ENCODE measurements around the gene SEC14L3. TPM values are rescaled to one million over a fixed set of nuclear protein-coding genes. Genes with fewer than 3 reads are reported as not detected.

SEC14L3 gene
- total RNA-seq, 2 donors from 2014 or later: not detected

DNA sequence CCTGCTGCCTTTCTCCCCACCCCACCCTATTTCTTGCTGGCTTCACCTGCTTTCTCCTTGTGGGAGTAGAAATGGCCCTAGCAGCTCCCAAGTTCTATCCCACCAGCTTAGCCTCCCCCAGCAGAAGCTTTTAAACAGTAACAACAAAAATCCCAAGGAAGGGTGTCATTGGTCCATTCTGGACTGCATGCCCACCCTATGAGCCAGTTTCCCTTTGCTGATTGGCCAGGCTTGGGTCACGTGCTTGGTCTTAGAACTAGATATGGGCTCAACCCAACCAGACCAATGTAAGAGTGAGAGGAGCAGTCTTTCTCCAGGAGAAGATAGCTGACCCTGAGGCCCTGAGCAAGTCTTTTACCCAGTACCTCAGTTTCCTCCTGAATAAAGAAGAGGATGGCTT, 43.9 kb downstream of the SEC14L3 start:
- DNase-seq (no peak), ATAC-seq (no peak)
- intact Hi-C loops (cut with DNase I): loop anchor here in 1 of 2 donors (5.0 kb wide), 1 partner anchor 36 kb away; no protein-coding TSS in a partner anchor

DNA sequence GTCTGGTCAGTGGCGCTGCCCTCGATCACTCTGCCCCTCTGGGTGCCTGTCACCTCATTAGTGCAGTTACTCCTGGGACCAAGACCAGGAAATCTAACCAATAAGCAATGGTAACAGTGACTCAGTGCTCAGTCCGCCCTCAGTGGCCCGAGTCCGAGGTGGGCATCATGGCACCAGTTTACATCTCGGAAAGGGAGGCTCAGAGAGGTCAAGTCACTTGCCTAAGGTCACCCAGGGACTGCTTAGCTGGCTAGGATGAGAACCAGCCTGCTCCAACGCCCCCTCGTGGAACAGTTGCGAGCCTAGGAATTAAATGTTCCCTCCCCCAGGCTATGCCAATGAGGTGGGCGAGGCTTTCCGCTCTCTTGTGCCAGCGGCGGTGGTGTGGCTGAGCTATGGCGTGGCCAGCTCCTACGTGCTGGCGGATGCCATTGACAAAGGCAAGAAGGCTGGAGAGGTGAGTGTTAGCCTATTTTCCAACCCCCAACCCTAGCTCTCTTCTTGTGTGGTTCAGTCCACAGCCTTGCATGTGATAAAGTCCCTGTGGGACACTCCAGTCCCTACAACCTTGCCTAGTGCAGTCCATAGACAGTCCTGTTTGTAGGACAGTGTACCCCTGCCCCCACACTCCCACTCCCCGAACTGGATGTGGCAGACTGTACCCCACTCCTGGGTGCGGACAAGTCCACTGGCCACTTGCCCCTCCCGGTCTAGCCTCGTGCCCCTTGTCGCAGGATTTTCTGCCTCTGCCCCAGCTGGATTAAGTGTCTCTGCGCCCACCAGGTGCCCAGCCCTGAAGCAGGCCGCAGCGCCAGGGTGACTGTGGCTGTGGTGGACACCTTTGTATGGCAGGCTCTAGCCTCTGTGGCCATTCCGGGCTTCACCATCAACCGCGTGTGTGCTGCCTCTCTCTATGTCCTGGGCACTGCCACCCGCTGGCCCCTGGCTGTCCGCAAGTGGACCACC, 45.1 kb downstream of the SEC14L3 start:
- peak; percentile 23 to 25 for ATAC-seq
- intact Hi-C loops (cut with DNase I): loop anchor here in 1 of 2 donors (5.0 kb wide), 1 partner anchor 34 kb away; no protein-coding TSS in a partner anchor

DNA sequence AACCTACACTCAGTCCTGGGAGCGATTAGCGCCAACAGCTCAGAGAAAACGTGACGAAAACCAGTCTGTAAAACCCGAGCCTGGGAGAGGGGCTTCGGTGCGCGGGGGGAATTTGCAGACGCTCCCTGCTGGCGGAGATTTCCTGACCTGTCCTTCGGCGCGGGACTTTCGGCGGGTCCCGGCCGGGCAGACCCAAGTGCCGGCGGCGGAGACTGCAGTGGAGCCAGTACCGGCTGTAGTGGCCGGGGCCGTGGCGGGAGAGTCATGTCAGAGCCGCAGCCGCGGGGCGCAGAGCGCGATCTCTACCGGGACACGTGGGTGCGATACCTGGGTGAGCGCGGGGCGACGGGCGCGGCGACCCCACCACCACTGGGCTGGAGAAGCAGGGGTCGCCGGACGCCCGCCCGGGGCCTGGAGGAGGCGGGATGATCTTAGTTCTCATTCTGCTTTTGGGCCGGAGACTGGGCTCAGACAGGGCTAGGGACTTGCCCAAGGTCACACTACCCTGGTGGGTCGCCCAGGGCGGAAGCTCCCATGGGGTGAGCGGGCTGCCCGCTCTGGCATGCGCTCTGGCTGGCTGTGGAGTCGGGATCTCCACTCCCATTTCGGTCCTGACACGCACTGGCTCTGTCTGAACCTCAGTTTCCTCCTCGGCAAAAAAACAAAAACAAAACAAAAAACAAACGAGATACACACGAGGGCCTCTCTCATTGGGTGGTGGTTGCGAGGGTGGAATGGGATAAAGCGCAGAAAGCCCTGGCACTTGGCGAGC, 46.0 kb downstream of the SEC14L3 start, which contains the start of gene MTFP1:
MTFP1 (plus strand) TSS at position 153 of the 772 bp plus-strand sequence; CDS start at position 265, 112 bp downstream.
- ATAC-seq: peak in 1 of 2 donors; percentile 2
- intact Hi-C loops (cut with DNase I): loop anchor here in 1 of 2 donors (5.0 kb wide), 1 partner anchor 34 kb away; no protein-coding TSS in a partner anchor

More for the DNA sequence above, 45.1 kb downstream of the SEC14L3 start:
- DNase-seq: peak; percentile 90

DNA sequence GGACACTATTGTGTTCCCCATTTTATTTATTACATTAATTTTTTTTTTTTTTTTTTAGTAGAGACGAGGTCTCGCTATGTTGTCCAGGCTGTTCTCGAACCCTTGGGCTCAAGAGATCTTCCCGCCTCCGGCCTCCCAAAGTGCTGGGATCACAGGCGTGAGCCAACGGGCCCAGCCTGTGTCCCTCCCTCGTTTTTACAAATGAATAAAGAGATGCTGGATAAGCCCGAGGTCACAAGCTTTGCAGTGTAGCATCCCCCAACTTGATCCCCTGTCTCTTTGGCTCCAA, 46.5 kb downstream of the SEC14L3 start:
- no peak for DNase-seq
- no peak for ATAC-seq
- intact Hi-C loops (cut with DNase I): loop anchor here in 1 of 2 donors (5.0 kb wide), 1 partner anchor 33 kb away; no protein-coding TSS in a partner anchor

More for the DNA sequence above, 46.0 kb downstream of the SEC14L3 start, which contains the start of gene MTFP1:
- peak; percentile 68 for DNase-seq

DNA sequence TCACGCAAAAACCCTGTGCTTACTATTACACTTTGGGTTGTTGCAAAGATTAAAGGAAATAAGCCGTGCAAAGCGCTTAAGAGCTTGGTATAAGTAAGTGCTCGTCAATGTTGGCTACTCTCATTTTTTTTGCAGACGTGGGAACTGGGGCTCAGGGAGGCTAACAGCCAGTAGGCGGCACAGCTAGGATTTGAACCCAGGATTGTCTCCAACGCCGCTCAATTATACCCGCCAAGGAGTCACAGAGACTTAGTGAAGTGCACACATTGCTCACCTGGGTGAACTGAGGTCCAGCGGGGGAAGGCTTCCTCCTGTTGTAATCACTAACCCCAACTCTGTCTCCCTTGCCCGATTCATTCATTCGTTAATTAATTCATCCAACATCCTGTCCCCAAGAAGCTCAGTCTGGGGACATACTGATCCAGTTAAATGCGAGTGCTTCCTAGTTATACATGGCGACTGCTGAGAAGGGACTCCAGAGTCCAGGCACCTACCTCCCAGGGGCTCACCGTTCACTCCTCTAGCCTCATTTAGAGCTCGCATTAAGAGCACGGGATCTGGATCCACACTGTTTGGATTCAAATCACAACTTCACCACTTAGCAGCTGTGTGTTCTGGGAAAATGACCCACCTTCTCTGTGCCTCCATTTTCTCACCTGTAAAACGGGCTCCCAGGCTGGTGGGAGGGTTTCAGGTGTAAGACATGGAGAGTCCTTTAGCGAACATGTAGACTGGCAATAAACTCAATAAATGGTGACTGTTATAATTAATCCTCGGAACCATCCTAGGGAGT, 47.1 kb downstream of the SEC14L3 start:
- DNase-seq (no peak), ATAC-seq (no peak)
- intact Hi-C loops (cut with DNase I): loop anchor here in 1 of 2 donors (5.0 kb wide), 1 partner anchor 32 kb away; no protein-coding TSS in a partner anchor

DNA sequence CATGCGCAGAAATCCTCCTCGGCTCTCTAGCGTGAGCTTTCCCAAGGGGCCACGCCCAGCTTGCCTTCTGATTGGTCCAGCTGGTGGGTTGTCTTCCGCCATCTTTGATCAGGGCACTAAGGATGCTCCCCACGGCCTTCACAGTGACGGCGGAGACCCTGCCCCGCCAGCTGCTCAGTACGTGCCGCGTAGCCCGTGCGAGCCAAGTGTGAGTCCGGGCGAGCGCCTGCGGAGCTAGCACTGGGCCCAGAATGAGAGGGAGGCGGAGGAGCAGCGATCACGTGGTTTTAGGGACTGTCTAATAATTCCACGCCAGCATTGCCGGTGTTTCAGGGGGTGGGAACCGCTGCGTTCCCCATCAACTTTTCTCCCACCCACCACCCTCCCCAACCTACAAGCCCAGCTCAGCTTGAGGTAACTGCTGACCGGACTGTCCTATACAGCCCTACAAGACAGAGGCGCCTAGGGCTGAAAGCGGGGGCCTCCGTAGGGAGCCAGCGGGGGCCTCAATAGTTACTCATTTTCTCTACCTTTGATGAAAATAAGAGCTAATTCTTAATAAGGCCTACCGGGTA, 47.8 kb downstream of the SEC14L3 start:
- intact Hi-C loops (cut with DNase I): no loop called here
- DNase-seq (peak; percentile 100), ATAC-seq (peak; percentile 90 to 94)

DNA sequence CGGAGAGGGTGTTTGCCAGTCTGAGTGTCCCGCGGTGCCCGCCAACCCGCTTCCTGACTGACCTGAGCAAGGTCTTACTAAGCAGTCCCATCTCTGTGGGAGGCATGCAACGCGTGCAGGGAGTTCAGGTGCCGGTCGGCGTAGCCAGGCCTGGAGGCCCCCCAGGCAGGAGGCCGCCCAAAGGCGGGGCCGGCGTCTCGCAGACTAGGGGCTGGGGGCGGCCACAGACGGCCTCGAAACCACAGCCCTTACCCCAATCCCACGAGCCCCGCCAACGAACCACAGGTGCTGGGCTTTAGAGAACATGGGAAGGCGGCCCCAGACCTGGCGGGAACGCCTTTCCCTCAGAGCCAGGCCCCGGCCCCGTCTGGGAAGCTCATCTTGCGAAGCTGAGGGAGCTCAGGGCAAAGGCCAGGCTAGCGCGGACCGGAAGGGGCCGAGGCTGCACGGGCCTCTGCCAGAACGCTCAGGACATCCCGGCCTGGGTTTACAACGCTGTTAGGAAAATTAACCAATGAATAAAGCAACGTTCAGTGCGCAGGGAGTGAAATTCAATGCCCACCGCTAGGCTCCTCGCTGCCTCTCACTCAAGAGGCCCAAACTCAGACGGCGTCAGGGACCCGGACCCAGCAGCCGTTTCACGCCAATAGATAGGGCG, 48.4 kb downstream of the SEC14L3 start:
- intact Hi-C loops (cut with DNase I): no loop called here
- ATAC-seq: peak; percentile 63 to 71

DNA sequence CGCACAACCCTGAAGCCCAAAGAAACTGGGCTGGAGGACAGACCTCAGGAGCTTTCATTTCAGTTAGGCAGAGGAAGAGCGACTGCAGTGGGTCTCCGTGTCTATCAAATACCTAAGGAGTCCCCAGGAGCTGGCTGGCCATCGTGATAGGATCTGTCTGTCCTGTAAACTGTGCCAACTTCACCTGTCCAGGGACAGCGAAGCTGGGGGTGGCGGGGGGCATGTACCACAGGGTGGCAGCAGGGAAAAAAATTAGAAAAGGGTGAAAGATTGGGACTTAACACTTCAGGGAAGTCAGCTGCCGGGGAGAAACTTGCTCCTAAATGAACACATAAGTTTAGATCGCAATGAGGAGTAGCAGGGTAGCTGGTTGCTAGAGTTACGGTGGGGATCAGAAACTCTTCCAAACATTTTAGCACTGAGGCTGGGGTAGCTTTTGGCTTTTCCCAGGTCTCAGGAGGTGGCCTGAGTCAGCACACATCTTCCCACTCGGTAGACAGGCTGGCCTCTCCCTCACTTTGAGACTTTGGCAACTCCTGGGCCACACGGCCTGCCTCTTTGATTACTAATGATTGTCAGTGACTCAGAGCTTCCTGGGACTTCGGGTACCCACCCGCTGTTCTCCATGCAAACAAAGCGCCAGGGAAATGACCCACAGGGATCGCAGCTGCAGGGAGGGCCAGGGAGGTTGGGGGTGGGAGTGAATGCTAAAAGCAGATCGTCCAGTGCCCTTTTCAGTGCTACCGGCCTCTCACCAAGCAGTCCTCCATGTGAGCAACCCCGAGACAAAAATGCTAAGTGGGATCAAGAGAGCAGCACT, 49.1 kb downstream of the SEC14L3 start:
- peak; percentile 81 for DNase-seq
- ATAC-seq: peak; percentile 5 to 51
- intact Hi-C loops (cut with DNase I): no loop called here

More for the DNA sequence above, 48.4 kb downstream of the SEC14L3 start:
- no peak for DNase-seq

DNA sequence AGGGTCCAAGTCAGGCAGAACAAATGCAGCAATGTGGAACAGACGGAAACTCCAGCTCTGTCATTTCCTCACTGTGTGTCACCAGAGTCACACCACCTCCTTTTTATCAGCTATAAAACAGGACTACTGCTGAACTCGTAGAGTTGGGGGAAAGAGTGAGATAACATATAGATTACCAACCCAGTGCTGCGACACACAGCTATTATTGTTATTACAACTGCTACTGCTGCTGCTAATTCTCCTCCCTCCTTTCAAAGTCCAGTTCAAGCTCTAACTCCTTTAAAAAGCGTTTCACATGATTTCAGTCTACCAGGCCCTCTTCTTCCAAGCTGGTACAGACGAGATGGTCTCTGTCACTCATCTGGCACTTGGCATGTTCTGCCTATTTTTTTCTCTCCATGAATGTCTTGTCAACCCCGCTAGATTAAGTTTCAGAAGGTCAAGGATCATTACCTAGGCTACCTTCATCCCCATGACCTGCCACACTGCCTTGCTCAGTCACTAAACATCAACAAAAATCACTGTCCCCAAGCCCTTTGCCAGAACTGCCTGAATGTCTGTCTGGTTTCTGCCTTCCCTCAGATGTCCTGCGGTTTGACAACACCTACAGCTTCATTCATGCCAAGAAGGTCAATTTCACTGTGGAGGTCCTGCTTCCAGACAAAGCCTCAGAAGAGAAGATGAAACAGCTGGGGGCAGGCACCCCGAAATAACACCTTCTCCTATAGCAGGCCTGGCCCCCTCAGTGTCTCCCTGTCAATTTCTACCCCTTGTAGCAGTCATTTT, 49.9 kb downstream of the SEC14L3 start:
- DNase-seq (no peak), ATAC-seq (no peak)
- intact Hi-C loops (cut with DNase I): no loop called here

DNA sequence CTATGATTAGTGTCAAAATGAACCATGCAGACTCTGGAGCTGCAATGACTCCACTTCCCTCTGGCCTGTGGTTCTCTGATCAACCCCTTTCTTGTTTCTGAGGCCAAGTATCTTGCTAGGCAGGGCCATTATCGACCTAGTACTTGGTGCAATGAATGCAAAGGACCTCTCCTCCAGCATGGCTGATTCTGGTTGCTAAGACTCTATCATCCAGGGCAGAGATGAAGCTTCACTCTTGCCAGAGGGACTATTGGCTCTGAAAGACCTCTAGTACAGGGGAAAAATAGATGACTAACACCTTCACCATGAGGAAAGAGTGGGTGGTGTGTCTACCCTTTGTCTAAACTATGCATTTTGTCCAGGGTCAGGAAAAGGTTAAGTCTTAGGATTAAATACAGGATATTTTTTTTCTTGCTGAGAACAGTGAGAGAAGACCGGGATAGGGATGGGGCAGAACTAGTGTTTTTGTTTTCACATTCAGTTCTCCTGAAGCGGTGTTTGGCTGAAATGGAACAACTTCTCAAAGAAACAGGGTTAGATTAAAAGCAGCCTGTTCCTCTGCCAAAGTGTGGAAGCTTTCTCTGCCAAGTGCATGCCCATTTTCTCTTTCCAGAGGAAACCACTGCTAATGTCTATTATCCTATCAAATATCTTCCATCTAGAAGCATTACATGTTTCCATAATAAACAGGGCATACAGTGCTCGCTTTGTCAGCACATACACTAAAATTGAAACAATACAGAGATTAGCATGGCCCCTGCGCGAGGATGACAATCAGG, 51.3 kb downstream of the SEC14L3 start:
- intact Hi-C loops (cut with DNase I): no loop called here
- DNase-seq: no peak
- no peak for ATAC-seq

DNA sequence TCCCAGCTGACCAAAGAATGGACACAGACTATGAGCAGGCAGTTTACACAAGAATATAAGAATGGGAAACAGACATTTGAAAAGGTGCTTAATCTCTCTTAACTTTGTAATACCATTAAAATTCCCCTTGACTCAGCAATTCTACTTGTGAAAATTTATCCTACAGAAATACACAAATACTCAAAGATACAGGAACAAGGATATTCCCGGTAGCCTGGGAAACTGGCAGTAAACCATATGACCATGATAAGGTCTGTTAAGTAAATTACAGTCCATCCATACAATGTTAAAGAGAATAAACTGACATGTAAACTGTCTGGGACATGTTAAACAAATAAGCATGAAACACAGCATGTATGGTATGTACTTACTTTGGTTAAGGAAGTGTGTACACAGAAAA, 55.0 kb downstream of the SEC14L3 start:
- intact Hi-C loops (cut with DNase I): no loop called here
- no peak for ATAC-seq
- no peak for DNase-seq

DNA sequence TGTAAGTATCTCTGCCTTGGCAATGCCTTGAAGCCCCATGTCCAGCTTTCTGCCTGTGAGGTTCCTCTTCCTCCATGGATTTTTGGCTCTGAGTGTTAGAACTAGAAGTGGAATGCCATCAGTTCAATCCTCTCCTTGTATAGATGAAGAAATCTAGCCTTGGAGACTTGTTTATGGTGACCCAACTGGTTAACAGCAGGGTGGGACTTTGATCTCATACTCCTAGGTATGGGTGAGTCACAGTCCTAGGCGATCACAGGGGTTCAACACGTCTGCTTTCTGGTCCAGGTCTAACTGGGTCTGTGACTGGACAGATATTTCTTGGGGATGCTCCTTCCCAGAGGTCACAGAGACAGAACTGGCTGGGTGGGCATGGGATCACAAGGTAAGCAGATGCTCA, 55.4 kb downstream of the SEC14L3 start:
- no peak for DNase-seq
- ATAC-seq: no peak
- intact Hi-C loops (cut with DNase I): no loop called here

DNA sequence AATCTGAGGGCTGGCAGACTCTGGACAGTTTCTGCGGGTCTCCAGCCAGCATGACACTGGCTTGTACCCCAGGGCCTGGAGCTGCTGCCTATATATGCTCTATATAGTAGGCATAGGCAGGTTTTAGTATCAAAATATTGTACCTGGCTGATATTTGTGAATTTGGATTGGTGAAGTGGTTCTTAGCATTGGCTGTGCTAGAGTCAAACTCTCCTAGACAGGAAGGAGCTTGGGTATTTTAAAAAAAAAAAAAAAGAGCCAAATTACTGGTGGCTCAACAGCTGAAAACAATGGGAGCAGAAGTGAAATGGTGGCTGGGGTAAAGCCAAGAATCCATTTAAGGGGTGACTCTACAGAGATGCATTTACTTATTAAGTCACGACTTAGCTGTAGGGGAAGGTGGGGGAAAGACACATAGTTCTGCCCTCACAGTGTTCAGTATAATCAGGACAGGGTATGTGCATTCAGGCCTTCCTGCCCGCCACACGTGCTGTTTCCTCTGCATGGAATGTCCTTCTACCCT, 57.2 kb downstream of the SEC14L3 start:
- DNase-seq (no peak), ATAC-seq (no peak)
- intact Hi-C loops (cut with DNase I): no loop called here

DNA sequence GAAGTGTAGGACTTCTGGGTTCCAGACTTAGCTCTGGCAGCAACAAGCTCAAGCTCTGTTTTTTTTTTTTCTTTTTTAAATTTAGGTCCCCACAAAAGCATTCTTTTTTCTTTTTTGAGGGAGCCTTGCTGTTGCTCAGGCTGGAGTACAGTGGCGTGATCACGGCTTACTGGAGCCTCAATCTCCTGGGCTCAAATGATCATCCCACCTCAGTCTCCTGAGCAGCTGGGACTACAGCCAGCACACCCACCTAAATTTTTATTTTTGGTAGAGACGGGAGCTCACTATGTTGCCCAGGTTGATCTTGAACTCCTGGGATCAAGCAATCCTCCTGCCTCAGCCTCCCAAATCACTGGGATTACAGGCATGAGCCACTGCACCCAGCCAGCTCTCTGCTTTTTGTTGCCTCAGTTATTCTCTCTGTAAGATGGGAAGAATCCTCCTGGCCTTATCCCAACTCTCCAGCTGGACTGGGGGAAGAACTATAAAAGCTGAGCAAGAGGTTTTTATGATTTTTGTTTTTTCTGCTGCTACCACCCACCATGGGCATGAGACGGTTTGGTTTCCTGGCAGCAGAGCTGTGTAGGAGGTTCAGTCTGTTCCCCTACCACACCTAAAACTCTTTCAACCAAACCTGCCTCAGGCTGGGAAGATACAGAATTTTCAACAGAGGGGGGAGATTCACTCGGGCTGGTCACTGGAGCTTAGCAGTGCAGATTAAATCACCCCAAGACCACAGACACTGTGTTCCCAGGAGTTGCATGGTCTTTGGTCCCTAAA, 57.9 kb downstream of the SEC14L3 start:
- ATAC-seq (peak in 1 of 2 donors; percentile 18), DNase-seq (no peak)
- intact Hi-C loops (cut with DNase I): no loop called here

DNA sequence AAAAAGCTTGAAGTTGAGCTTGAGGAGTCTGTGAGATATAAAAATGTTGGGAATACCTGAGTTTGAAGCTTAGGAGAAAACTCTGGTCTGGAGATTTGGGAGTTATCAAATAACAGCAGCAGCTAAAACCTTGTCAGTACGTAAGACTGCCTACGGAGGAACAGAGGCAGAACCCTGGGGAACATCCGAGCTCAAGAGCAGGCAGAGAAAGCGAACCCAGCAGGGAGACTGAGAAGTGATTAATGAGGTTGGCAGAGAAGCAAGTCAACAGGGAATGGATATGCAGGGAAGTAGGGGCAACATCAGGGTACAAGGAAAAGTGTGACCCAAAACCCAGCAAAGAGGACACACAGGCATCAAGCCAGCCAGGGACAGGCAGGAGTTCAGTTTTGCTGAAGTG, 58.8 kb downstream of the SEC14L3 start:
- no peak for DNase-seq
- intact Hi-C loops (cut with DNase I): no loop called here
- no peak for ATAC-seq
